Ammon's horn (tissue), 1 donor: ENCODE data around the gene PIGM.

Experiments
- DNase-seq: peaks from one replicate; pipeline ENCODE4 v3.0.0-alpha.2; 2016; ENCODE audit warnings: low spot score

Gene PIGM

DNA sequence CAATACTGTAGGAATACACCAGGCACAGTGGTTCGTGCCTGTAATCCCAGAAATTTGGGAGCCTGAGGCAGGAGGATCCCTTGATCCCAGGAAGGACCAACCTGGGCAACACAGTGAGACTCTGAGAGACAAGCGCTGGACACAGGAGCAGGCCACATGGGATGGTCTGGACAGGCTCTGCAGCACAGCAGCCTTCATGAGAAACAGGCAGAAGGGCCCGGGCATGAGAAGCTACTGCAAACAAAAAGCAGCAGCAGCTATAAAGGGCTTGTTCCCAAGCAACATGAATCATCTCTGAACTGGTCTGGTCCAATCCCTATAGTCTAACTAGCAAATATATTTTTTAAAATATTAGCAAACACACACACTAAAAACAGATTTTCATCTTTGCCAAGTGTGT is 42.2 kb downstream of the PIGM start:
- DNase-seq = peak; percentile 33

DNA sequence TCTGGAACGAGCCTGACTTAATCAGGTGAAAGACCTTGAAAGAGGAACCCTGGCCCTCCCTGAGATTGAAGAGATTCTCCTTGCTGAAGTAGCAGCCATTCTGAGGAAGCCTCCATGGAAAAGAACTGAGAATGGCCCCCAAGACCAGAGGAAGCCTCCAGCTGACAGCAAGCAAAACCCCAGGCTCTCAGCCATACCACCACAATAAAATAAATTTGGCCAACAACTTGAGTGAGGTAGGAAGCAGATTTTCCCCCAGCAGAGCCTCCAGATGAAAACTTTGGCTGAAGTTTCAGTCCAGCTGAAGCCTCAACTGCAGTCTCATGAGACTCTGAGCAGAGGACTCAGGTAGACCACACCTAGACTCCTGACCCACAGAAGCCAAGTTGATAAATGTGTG is 43.8 kb downstream of the PIGM start:
- DNase-seq = no peak

DNA sequence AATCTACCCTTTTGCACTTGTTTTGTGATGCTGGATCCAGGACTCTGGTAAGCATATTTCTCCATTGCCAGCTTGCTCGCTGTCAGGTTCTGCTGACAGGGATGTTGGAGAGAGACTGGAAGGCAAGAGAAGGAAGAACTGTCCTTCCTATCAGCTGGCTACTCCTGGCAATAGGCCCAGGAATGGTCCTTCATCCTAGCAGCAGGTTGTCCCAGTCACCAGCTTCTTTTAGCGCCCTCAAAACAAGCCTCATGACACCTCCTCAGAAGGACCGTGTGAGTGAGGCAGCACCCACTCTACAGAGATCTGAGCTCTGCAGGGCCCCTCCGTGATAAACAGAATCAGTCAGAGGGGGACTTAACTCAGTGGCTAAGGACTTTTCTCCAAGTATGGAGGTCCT is 44.6 kb downstream of the PIGM start:
- DNase-seq = no peak

DNA sequence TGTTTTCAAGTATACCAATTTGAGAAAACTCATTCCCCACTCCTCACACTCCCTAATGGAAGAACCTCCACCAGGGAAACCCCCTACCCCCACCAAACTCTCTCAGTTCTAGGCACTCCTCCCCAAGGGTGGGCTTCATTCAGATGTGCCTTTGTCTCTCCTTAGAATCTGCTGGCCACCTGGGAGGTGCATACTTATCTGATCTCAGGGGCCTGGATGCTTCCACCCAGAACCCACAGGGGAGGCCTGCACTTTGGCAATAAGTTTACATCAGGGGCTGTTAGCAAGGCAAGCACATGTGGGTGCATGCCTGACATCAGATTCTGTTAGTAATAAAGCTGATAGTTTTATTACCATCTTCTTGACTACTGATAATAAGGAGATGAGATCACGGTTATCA is 45.3 kb downstream of the PIGM start:
- DNase-seq = no peak

DNA sequence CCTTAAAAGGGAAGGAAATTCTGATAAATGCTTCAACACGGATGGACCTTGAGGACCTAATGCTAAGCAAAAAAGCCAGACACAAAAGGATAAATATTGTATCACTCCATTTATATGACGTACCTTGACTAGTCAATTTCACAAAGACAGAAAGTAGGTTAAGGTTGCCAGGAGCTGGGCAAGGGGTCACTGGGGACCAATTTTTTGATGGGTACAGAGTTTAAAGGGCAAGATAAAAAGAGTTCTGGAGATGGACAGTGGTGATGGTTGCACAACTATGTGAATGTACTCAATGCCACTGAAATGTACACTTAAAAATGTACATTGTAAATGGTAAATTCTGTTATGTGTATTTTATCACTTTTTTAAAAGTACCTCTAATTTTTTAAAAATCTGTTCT is 45.7 kb downstream of the PIGM start:
- no peak for DNase-seq

DNA sequence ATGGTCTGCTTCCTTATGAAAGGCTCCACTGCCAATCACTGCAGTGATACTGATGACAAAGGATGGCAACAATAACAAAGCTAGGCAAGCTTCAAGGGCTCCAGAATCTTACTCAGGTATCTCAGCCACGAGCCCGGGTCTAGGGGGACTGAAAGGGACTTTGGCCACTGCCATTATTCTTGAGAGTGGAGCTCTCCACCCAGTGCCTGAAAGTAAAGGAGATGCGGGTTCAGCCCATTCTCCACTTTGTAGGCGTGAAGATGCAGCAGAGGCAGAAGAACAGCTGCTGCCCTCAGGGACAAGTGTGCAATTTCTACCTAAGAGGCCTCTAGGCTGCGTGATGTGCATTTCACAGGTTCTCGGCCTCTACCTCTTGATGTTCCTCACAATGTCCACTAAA is 46.3 kb downstream of the PIGM start:
- no peak for DNase-seq

DNA sequence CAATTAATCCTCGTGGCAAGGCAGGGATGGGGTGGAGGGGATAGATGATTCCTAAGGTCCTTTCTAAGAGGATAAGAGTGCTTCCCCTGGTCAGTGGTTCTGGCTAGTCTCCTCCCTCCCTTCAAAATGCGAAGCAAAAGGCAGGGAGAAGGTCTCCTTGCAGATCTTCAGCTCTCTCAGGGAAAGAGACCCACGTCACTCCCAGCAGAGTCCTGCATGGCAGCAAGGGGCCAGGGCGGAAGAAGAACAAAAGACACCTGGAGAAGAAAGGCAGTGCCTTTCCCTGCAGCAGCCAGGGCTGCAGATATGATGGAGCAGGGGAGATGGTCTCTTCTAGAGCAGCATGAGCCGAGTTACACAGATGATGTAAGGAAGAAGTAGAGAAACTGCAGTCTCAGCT is 48.1 kb downstream of the PIGM start:
- DNase-seq = no peak

DNA sequence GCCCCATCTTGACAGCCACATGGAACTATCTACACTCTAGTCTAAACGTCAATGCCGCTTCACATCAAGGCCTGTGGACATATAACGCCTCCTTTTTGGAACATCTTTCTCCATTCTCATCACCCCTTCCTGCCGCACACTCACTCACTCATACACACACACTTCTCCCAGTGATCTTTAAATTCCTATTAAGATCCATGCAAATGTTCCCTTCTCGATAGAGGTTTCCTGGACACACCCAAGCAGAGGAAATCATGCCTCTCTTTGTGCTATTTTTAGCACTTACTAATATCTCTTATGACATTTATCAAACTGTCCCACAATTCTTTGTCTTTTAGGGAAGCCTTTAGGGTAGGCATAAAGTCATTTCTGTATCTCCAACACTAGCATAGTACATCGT is 49.5 kb downstream of the PIGM start:
- no peak for DNase-seq

DNA sequence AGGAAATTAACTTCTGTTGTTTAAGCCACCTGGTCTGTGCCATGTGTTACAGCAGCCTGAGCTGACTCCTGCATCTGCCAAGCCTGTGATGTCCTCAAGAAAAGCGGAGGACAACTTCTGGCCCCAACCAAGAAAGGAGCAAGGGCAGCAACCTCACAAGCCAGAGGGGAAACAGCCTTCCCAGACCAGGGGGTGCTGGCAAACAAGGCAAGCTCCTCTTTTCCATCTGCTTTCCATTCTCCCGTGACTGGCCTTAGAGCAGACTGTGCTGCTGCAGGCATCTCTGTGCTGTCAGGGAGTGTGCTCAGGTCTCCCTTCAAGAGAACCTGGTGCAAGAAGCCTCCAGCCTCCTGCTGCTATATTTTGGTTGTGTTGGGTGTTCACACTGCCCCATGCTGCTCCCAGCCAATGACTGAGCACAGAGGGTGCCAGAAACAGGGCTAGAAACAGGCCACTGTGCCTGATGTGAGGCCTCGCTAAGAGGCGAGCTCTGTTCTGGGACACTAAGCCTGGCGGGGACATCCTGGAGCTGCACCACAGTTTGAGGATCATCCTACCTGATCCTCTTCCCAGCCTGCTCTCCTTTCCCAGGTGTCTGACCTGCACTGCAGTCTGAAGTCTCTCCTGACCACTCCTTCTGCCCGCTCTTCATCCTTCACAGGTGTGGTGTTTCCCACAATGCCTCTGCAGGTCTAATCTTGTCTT is 50.3 kb downstream of the PIGM start:
- DNase-seq = no peak

DNA sequence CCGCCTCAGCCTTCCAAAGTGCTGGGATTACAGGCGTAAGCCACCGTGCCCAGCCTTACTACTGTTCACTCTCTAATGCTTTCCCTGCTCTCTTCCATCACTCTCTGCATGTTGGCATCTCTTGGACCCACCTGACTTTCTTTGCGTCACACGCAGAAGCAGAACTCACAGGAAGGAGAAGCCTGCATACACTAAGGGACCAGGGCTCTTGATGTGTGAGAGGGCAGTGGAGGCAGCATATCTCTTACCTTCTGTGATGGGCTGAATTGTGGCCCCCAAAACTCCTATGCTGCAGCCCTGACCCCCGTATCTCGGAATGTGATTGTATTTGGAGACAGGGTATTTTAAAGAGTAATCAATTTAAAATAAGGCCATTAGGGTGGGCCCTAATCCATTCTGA is 51.0 kb downstream of the PIGM start:
- DNase-seq = no peak

DNA sequence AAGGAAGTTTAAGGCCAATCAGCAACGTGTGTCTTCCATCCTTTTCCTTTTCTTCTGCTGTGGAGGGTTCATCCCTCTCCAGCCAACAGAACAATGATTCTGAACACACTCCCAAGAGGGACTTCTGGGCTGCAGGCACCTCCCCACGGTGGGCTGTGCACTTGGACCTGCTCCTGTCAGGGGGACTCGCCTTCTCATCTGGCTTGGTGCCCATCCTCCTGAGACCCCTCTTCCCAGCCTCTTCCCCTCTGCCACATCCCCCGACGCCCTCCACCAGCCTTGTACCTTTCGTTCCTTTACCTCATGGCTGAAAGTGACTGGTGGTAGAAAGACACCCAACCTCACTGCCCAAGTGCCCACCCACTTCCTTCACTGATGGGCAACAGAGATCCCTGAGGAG is 51.7 kb downstream of the PIGM start:
- no peak for DNase-seq

DNA sequence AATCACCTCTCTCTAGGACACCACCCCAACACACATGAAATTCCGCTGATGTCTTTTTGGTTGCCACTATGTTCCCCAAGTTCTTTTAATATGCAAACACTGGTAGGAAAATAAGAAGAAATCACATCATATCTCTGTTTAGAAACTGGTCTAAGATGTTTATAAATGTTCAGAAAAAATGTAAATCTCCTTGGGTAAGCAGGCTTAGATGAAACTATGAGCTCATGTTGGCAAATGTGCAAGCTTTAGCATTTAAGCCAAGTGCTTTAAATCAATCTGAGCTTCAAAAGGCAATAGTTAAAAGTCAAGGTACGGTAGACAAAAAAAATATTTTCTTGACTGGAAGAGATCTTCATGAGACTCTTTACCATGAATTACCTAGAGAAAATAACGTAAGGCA is 52.5 kb downstream of the PIGM start:
- no peak for DNase-seq

DNA sequence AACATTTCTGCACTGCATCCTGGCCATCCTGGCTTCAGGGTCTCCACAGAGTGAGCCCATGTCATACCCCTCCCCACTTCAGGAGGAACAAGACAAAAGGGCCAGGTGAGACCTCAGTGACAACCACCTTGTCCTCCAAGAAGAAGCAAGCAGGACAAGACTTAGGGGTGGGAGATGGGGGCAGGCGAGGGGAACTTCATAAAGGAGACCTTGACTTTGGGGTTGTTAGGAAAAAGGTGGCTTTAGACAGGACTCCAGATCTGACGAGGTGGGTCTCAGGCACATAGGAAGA is 53.7 kb downstream of the PIGM start:
- no peak for DNase-seq

DNA sequence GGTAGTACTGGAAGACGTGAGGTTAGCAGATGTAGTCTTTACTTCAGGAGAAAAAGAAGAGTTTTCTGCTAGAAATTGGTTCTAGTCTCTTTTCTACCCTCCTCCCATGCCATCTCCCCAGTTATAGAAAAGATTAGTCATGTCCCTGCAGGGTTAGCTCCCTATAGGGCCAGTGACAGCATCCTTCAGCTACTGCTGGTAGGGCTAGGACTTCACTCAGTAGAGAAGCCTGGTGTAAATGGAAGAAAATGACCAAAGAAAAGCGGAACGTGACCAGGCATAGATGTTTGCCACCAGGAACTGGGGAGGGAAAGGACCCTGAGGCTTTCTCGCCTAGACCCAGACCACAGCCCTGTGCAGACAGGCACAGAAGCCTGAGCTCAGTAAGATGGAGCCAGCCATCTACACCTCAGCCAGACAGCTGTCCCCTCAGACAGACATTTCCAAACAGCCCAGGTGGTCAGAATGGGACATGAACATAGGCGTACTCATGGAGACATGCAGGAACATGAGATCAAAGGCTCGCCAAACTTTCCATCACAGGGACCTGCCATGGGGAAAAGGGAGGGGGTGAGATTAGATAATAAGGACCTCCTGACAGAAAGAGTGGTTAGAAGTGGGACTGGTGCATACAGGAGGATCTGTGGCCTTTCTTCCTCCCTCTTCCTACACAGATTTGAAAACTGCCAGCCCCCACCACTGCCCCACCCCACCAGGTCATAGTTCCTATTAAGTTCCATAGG is 54.3 kb downstream of the PIGM start:
- DNase-seq = no peak
